ENCODE results near the gene SMIM22. TPM values are rescaled to one million over a fixed set of nuclear protein-coding genes. Genes with fewer than 3 reads are reported as not detected.

SMIM22 gene, protein sequence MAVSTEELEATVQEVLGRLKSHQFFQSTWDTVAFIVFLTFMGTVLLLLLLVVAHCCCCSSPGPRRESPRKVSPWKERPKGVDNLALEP
- 0.13 TPM for polyA plus RNA-seq (2013)

- peaks cover 0 to 8% (median 4%) of the 10 kb centered on the region in 4 experiments for H3K36me3 ChIP-seq (ENCODE audit: control insufficient read depth in 4 of 4, insufficient read depth in 4 of 4, low read length in 3 of 4)
- POLR2A ChIA-PET, result interaction anchor here (0.6 kb wide), 1 partner anchor 1245 kb away, joined by 3 read pairs; no protein-coding TSS in a partner anchor
- no peak within 1 kb of the TSS for H3K4me3 ChIP-seq (ENCODE audit: control insufficient read depth in 1 of 7, extremely low read depth in 1 of 7, insufficient read depth in 4 of 7, low read depth in 2 of 7, low read length in 6 of 7)
- H3K27ac ChIP-seq (ENCODE audit: insufficient read depth in 1 of 2, low read depth in 1 of 2, low read length in 2 of 2, poor library complexity in 1 of 2, severe bottlenecking in 2 of 2), result no peak within 1 kb of the TSS
- H3K27me3 ChIP-seq (replicated peaks in 2 of 5; ENCODE audit: control insufficient read depth in 4 of 5, insufficient read depth in 5 of 5, low read length in 4 of 5), result no peaks in the 10 kb centered on the region
- DNase-seq, result no peak
- H3K9me3 ChIP-seq (ENCODE audit: control extremely low read depth in 1 of 5, control insufficient read depth in 4 of 5, insufficient read depth in 2 of 5, low read depth in 1 of 5, low read length in 4 of 5), result no peaks in the 10 kb centered on the region
- CTCF ChIA-PET, result no interaction called here
- H3K4me1 ChIP-seq (ENCODE audit: control extremely low read depth in 1 of 4, control insufficient read depth in 4 of 4, insufficient read depth in 4 of 4, low read length in 3 of 4), result peaks cover 0 to 6% (median 5%) of the 10 kb centered on the region in 4 experiments
- WGBS (ENCODE audit: insufficient coverage), result 89% methylated on average over 8 of the region's 14 CpGs
These were observed at the start of gene SMIM22 for GRCh38 chr16:4795181-4795827. Gene SMIM22, plus strand, starts transcription at chr16:4795369. Its CDS starts 366 bp downstream, at chr16:4795735.

DNA sequence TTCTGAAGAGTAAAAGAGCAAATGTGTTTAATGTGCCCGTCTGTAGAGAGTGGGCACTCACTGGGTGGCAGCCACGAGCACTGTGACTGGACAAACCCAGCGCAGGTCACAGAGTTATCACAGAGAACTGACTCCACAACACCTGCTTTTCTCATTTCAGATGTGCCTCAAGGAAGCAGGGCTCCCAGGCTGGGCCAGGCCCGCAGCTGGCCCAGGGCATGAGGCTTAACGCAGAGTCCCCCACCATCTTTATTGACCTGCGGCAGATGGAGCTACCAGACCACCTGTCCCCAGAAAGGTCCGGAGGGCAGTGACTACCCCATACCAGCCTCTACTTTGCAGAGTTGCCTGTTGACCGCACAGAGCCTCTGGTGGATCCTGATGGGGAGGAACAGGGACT is 49.0 kb upstream of the SMIM22 start:
- WGBS (ENCODE audit: insufficient coverage), result 97% methylated on average over 8 of the region's 8 CpGs
- peaks cover 0 to 22% (median 16%) of the 10 kb centered on the region in 4 experiments for H3K36me3 ChIP-seq (ENCODE audit: control insufficient read depth in 4 of 4, insufficient read depth in 4 of 4, low read length in 3 of 4)
- H3K4me3 ChIP-seq (ENCODE audit: control insufficient read depth in 1 of 7, extremely low read depth in 1 of 7, insufficient read depth in 4 of 7, low read depth in 2 of 7, low read length in 6 of 7), result no peak overlapping the region
- peaks cover 0 to 15% (median 5%) of the 10 kb centered on the region in 4 experiments for H3K4me1 ChIP-seq (ENCODE audit: control extremely low read depth in 1 of 4, control insufficient read depth in 4 of 4, insufficient read depth in 4 of 4, low read length in 3 of 4)
- H3K27me3 ChIP-seq (replicated peaks in 2 of 5; ENCODE audit: control insufficient read depth in 4 of 5, insufficient read depth in 5 of 5, low read length in 4 of 5), result peaks cover 0 to 3% (median 2%) of the 10 kb centered on the region in 5 experiments
- no peak for DNase-seq
- ChIA-PET CTCF (no interaction called here), POLR2A (no interaction called here)
- H3K27ac ChIP-seq (ENCODE audit: insufficient read depth in 1 of 2, low read depth in 1 of 2, low read length in 2 of 2, poor library complexity in 1 of 2, severe bottlenecking in 2 of 2), result no peak overlapping the region
- H3K9me3 ChIP-seq (ENCODE audit: control extremely low read depth in 1 of 5, control insufficient read depth in 4 of 5, insufficient read depth in 2 of 5, low read depth in 1 of 5, low read length in 4 of 5), result no peaks in the 10 kb centered on the region

DNA sequence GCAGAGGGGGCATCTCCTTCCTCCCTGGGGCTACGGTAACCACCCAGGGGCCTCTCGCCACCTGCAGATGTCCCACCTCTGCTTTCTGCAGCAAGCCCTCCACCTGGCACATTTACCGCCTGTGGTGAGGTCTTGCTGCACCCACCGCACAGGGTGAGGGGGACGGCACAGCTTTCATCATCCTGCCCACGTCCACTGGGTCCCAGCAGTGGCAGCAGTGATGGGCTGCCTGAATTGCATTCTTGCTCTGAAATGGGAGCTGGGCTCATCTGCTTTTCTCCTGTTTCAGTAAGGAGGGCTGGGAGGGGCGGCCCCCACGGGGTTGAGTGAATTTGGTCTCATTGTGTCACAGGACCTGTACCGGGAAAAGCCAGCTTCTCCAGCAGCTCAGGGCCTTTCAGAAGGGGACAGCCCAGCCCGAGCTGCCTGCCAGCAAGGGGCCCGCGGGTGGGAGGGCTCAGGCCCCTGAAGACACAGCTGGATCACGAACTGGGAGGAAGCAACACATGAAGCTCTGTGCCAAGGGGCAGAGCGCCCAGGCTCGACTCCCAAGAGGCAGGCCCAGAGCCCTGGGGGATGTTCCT is 48.1 kb upstream of the SMIM22 start:
- WGBS (ENCODE audit: insufficient coverage), result 77% methylated on average over 15 of the region's 15 CpGs
- POLR2A ChIA-PET, result no interaction called here
- Histone ChIP-seq H3K36me3 (ENCODE audit: control insufficient read depth in 4 of 4, insufficient read depth in 4 of 4, low read length in 3 of 4) (peaks cover 3 to 30% (median 23%) of the 10 kb centered on the region in 4 experiments), H3K9me3 (ENCODE audit: control extremely low read depth in 1 of 5, control insufficient read depth in 4 of 5, insufficient read depth in 2 of 5, low read depth in 1 of 5, low read length in 4 of 5) (no peaks in the 10 kb centered on the region), H3K27ac (ENCODE audit: insufficient read depth in 1 of 2, low read depth in 1 of 2, low read length in 2 of 2, poor library complexity in 1 of 2, severe bottlenecking in 2 of 2) (no peak overlapping the region), H3K4me3 (ENCODE audit: control insufficient read depth in 1 of 7, extremely low read depth in 1 of 7, insufficient read depth in 4 of 7, low read depth in 2 of 7, low read length in 6 of 7) (no peak overlapping the region), H3K27me3 (replicated peaks in 2 of 5; ENCODE audit: control insufficient read depth in 4 of 5, insufficient read depth in 5 of 5, low read length in 4 of 5) (peaks cover 0 to 3% (median 2%) of the 10 kb centered on the region in 5 experiments), H3K4me1 (ENCODE audit: control extremely low read depth in 1 of 4, control insufficient read depth in 4 of 4, insufficient read depth in 4 of 4, low read length in 3 of 4) (peaks cover 0 to 15% (median 5%) of the 10 kb centered on the region in 4 experiments)
- CTCF ChIA-PET, result interaction anchor here (1.5 kb wide), 1 partner anchor 13 kb away, joined by 4 read pairs; the partner anchor contains the start of genes ANKS3 and DNAAF8
- no peak for DNase-seq

GRCh38 chr16:4747906-4748681 is 47.1 kb upstream of the SMIM22 start:
- H3K27me3 ChIP-seq (replicated peaks in 2 of 5; ENCODE audit: control insufficient read depth in 4 of 5, insufficient read depth in 5 of 5, low read length in 4 of 5), result peaks cover 0 to under 1% (median 0%) of the 10 kb centered on the region in 5 experiments
- DNase-seq, result no peak
- 87% methylated on average over 6 of the region's 14 CpGs for WGBS (ENCODE audit: insufficient coverage)
- H3K4me1 ChIP-seq (ENCODE audit: control extremely low read depth in 1 of 4, control insufficient read depth in 4 of 4, insufficient read depth in 4 of 4, low read length in 3 of 4), result peaks cover 0 to 14% (median 4%) of the 10 kb centered on the region in 4 experiments
- no peak overlapping the region for H3K27ac ChIP-seq (ENCODE audit: insufficient read depth in 1 of 2, low read depth in 1 of 2, low read length in 2 of 2, poor library complexity in 1 of 2, severe bottlenecking in 2 of 2)
- no peak overlapping the region for H3K4me3 ChIP-seq (ENCODE audit: control insufficient read depth in 1 of 7, extremely low read depth in 1 of 7, insufficient read depth in 4 of 7, low read depth in 2 of 7, low read length in 6 of 7)
- ChIA-PET CTCF (interaction anchor here (1.5 kb wide), 1 partner anchor 14 kb away, joined by 4 read pairs; the partner anchor contains the start of genes ANKS3 and DNAAF8), POLR2A (interaction anchor here (0.6 kb wide), 1 partner anchor 94 kb away, joined by 4 read pairs; no protein-coding TSS in a partner anchor)
- peaks cover 3 to 39% (median 32%) of the 10 kb centered on the region in 4 experiments for H3K36me3 ChIP-seq (ENCODE audit: control insufficient read depth in 4 of 4, insufficient read depth in 4 of 4, low read length in 3 of 4)
- no peaks in the 10 kb centered on the region for H3K9me3 ChIP-seq (ENCODE audit: control extremely low read depth in 1 of 5, control insufficient read depth in 4 of 5, insufficient read depth in 2 of 5, low read depth in 1 of 5, low read length in 4 of 5)

- ChIA-PET CTCF (interaction anchor here (1.0 to 1.5 kb wide), 2 partner anchors 15 kb away, joined by 3 to 4 read pairs; partner anchors contain the start of genes ANKS3 and DNAAF8), POLR2A (no interaction called here)
- Histone ChIP-seq H3K36me3 (ENCODE audit: control insufficient read depth in 4 of 4, insufficient read depth in 4 of 4, low read length in 3 of 4) (peaks cover 3 to 47% (median 37%) of the 10 kb centered on the region in 4 experiments), H3K9me3 (ENCODE audit: control extremely low read depth in 1 of 5, control insufficient read depth in 4 of 5, insufficient read depth in 2 of 5, low read depth in 1 of 5, low read length in 4 of 5) (no peaks in the 10 kb centered on the region), H3K27ac (ENCODE audit: insufficient read depth in 1 of 2, low read depth in 1 of 2, low read length in 2 of 2, poor library complexity in 1 of 2, severe bottlenecking in 2 of 2) (no peak overlapping the region), H3K4me1 (ENCODE audit: control extremely low read depth in 1 of 4, control insufficient read depth in 4 of 4, insufficient read depth in 4 of 4, low read length in 3 of 4) (peaks cover 0 to 8% (median 0%) of the 10 kb centered on the region in 4 experiments), H3K27me3 (replicated peaks in 2 of 5; ENCODE audit: control insufficient read depth in 4 of 5, insufficient read depth in 5 of 5, low read length in 4 of 5) (no peaks in the 10 kb centered on the region), H3K4me3 (ENCODE audit: control insufficient read depth in 1 of 7, extremely low read depth in 1 of 7, insufficient read depth in 4 of 7, low read depth in 2 of 7, low read length in 6 of 7) (no peak overlapping the region)
- no peak for DNase-seq
- 98% methylated on average over 16 of the region's 16 CpGs for whole genome bisulfite sequencing (ENCODE audit: insufficient coverage)
These were observed 46.3 kb upstream of the SMIM22 start for GRCh38 chr16:4748682-4749411.

DNA sequence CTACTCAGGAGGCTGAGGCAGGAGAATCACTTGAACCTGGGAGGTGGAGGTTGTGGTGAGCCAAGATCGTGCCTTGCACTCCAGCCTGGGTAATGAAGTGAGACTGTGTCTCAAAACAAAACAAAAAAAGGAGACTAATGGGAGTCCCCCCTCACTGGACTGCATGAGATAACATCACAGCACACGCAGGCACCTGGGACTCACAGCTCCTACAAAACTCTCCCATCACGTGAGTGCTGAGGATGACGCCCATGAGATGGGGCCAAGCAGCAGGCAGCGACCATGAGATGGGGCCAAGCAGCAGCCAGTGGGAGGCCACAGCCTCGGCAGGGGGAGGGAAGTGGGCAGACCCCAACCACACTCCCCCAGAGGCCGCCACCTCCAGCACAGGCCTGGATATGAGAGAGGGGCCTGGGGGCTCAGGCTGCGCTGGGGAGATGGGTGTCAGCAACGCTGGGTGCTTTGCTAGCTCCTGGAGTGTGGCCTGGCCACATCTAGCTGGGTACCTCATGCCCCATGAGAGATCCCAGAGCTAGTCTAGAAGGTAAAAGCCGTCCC is 45.4 kb upstream of the SMIM22 start:
- CTCF ChIA-PET, result interaction anchor here (0.7 to 1.0 kb wide), 2 partner anchors 15 to 16 kb away, joined by 3 to 5 read pairs; partner anchors contain the start of genes ANKS3 and DNAAF8
- no peaks in the 10 kb centered on the region for H3K27me3 ChIP-seq (replicated peaks in 2 of 5; ENCODE audit: control insufficient read depth in 4 of 5, insufficient read depth in 5 of 5, low read length in 4 of 5)
- 89% methylated on average over 7 of the region's 10 CpGs for WGBS (ENCODE audit: insufficient coverage)
- H3K27ac ChIP-seq (ENCODE audit: insufficient read depth in 1 of 2, low read depth in 1 of 2, low read length in 2 of 2, poor library complexity in 1 of 2, severe bottlenecking in 2 of 2), result no peak overlapping the region
- H3K36me3 ChIP-seq (ENCODE audit: control insufficient read depth in 4 of 4, insufficient read depth in 4 of 4, low read length in 3 of 4), result peaks cover 3 to 52% (median 41%) of the 10 kb centered on the region in 4 experiments
- POLR2A ChIA-PET, result no interaction called here
- H3K9me3 ChIP-seq (ENCODE audit: control extremely low read depth in 1 of 5, control insufficient read depth in 4 of 5, insufficient read depth in 2 of 5, low read depth in 1 of 5, low read length in 4 of 5), result peaks cover 0 to 1% (median under 1%) of the 10 kb centered on the region in 5 experiments
- H3K4me3 ChIP-seq (ENCODE audit: control insufficient read depth in 1 of 7, extremely low read depth in 1 of 7, insufficient read depth in 4 of 7, low read depth in 2 of 7, low read length in 6 of 7), result no peak overlapping the region
- no peak for DNase-seq
- peaks cover 0 to 8% (median 0%) of the 10 kb centered on the region in 4 experiments for H3K4me1 ChIP-seq (ENCODE audit: control extremely low read depth in 1 of 4, control insufficient read depth in 4 of 4, insufficient read depth in 4 of 4, low read length in 3 of 4)

Measured in common myeloid progenitor, CD34-positive (primary cell).